DMS153 treated with DMSO at 0.1 percent for 48 hours (cell line): ENCODE results near the gene ZSWIM6.

ENCODE experiments used
- DNase-seq: peaks from one replicate; lab custom pipeline; 2025; ENCODE audit not compliant: unreplicated experiment; lab: John Stamatoyannopoulos, UW

Gene ZSWIM6

DNA sequence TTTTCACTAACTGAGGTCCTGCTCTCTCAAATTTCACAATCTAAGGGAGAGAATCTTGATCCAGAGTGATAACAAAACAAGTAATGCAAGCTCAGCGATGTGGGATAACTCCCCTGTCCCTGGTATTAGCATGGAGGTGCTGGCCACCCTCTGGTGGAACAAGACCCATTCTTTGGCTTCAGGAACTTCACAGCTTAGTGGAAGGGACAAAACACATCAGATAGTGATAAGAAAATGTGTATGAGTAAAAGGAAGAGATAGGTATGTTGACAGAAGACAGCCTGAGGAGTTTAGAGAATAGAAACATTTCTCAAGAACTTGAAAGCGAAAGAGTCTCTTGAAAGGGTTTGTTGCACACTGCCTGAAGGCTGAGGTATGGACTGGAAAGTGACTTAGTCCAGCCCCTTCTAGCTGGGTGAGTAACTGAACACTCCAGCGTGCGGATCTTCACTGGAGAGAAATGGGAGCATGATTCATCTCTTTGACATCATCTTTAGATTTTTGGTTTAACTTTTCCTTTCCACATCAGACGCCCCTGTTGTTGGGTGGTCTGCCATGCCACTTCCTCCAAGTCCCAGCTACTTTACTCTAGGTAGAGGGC lies 25.4 kb upstream of the ZSWIM6 start:
- no peak for DNase-seq

DNA sequence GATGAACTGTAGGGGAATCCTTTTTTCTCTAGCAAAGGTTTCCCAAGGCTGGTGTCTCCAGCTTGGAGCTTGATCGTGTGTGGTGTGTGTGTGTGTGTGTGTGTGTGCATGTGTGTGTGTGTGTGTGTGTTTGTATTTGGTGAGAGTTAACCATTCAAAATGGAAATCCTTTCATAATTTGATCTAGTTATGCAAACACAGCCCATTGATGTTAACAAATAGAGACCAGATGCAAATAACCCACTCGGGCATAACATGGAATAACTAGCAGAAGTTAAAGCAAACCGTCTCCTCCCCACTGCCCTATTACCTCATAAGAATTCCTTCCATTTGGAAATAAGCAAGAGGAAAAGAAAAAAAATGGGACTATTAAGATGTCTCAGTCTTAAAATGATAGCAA lies 24.9 kb upstream of the ZSWIM6 start:
- DNase-seq: no peak

DNA sequence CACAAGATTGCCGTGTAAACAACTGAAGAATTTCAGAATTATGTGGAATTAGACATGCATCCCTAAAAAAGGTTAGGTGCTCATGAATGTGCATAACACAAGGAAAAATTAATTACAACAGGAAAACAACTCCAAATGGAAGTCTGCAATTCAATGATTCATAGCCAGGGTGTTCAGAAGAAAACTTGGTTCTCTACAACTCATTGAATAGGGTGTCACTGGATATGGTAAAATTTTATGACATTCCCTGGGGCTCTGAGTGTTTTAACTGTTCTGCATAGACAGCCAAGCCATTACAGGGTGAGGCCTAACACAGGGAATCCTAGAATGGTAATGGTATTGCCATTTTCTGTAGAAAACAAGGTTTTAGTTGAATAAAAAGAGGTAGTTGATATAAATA lies 24.4 kb upstream of the ZSWIM6 start:
- no peak for DNase-seq

DNA sequence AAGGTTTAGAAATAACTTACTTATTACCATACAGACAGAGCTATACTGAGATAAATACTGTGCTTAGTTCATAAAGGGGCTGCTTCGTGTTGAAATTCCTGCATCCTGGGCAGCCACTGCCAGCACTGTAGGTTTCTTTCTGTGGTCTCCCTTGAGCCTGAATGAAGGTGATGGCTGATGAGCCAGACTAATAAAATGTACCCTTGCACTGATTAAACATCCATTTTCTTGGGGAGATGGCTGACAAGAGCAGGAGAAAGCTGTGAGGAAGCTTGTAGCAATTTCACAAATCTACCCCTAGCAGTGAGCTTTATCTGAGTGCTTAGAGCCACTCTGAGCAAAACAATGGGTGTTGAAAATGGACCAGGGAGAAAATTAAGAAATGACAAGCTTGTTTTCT lies 23.3 kb upstream of the ZSWIM6 start:
- DNase-seq: no peak

DNA sequence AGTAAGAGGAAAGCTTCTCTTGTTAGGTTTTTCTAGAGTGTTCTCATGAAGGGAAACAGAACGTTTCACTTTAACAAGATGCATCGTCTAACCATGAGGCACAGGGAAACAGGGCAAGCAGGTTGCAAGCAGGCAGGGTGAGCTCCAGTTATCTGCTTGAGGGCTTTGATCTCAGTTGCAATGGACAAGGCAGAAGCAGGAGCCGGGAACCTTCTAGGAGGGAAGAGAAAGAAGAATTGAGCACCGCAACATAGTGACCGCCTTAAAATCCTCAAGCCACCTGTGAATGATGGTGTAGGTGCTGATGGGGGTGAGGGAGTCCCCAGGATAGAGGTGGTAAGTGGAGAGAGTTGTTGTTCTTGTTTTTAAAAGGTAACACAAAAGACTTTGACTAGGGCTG lies 22.9 kb upstream of the ZSWIM6 start:
- DNase-seq: no peak

DNA sequence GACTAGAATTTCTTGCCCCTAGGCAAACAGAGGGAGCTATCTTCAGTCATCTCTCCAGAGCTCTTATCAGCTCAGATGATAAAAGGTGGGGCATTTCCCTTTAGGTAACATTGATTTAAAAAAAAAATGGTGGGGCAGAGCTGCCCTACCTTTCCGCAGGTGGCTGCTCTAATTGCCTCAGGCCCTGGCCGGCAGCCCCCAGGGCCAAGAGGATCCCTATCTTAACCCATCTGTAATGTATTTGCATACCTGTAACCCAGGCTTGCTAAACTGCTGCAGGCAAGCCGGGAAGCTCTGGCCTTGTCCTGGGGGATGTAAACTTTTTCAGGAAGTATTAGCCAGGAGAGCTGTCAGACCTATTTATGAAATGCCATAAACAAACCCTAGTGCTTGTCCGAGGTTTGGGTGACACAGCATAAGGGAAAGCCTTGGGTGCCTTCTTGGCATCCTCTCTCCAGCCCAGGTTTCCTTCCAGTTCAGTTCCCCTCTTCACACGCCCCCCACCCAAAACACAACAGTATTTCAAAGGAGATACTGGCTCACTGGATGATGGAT lies 20.9 kb upstream of the ZSWIM6 start:
- DNase-seq: no peak

DNA sequence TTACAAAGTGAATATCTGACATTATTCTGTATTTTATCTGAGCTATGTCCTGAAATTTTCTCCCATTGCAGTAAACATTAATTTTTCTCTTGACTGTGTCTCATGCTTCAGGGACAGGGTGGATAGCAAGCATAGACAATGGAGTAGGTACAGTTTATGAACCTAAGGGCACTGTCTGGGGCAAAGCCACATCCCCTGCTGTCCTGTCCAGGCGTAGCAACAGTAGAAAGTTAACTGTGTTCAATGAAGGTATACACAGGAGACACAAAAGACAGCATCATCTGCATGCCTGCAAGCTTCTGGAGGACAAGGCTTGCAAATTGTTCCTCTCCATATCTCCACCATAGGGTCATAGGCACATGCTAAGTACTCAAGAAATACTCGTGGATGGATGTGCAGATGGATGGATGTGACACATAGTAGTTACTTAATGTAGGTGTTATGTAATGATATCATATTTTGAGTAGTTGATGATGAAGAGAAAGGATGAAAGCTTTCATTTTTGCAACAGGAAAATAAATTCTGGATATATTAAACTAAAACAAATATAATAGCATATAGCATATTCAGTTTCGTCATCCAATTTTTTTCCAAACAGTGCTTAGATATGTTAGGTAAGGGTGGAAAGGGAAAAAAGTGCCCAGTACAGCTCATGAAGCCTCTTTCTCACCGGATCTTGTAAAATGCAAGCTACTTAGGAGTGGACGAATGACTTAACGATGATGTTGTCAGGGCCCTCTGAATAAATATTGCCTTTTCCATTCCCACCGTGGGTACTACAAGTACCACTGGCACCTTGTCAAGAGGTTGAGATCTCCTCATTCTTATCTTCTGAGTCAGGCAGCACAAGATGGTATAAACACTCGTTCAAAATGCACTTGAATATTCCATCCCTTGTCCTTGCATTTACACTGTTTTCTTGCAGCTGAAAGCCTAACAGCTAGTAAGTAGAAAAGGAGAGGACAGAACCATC lies 19.9 kb upstream of the ZSWIM6 start:
- no peak for DNase-seq

DNA sequence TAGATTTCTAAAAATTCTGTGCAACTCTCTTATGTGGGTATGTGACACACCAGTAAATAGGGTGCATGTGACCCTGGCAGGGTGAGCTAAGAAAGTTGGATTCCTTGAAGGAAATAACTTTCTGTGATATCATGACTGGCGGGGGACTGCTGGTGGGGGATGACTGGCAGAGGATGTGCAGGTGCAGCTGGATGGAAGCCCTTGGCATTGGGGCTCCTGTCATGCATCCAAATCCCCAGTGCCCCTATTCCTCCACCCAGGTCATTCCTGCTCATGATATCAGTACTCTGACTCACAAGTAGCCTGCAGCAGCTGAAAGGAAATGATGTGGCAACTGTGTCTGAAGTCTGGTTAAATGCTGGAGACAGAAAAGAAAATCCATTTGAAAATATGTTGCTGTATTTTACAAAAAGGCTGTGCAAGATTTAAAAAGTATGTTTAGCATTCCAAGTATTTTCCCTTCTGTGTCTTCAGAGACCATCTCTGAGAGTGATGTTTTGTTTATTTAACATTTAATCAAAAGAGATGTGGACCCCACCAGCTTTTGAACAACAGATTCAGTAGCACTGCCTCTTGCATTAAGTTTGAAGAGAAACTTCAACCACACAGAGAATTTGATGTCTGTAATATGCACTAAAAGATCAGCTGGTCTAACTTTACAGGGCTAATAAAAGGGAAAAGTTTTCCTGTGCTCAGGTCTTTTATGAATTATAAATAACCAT lies 17.9 kb upstream of the ZSWIM6 start:
- no peak for DNase-seq

DNA sequence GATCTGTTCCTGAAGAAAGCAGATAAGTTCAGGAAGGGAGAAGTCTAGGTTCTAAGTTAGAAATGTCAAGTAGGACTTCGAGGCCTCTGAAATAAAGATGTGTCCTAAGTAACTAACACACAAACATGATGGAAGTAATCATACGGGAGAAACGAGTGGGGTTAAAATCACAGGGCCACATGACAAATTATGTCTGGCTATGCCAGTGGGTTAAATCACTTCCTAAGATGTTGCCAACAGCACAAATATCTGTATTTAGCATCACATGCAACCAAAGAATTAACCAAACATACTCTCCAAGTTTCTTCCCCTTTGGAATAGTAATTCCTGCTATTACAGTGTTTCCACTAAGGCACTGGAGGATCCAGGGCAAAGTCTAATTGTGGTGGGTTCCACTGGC lies 13.7 kb upstream of the ZSWIM6 start:
- DNase-seq: no peak

DNA sequence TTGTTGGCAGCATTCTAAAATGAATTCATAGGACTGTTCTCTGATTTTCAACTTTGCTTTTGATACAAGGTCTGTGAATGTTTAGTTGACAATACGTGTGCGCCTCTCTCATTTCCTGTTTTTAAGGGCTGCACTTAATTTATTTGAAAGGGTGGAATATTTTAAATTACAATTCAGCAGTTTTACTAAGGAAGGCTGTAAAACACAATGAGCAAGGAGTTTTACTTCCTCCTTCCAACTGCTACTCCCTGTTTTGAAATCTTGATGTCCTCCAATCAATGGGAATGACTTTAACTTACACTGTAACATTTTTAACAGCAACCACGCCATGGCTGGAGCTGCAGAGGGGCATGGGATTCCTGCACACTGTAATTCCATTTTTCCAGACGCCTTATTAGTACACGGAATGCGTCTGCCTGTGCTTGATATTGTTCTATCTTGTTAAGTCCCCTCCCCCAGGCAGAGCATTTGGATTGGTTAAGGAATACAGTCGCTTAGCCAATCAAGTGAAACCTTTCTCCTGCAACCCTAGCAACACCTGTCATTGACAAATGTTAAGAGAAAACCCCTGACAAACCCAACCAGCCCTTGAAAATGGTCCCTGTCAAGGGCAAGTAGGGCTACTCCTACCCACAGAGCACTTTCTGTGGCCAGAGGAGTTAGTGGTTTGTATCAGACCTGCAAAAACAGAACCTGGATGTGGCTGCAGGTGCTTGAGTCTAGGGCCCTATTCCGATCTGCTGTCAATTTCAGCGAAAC lies 12.5 kb upstream of the ZSWIM6 start:
- no peak for DNase-seq

DNA sequence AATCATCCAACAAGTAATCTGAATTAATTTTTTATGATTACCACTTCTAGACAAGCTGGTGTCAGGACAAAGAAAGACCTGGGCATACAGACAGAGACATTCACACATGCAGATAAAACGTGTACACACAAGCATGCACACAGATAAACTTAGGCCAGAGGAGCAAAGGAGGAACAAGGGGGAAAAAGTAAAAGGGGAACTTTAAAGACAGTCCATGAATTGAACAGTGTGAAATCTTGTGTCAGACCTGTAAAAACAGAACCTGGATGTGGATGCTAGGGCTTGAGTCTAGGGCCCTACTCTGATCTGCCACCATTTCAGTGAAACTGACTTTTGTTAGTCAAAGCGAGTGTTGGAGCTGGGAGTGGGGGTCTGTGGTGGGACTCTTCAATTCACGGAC lies 11.2 kb upstream of the ZSWIM6 start:
- no peak for DNase-seq

DNA sequence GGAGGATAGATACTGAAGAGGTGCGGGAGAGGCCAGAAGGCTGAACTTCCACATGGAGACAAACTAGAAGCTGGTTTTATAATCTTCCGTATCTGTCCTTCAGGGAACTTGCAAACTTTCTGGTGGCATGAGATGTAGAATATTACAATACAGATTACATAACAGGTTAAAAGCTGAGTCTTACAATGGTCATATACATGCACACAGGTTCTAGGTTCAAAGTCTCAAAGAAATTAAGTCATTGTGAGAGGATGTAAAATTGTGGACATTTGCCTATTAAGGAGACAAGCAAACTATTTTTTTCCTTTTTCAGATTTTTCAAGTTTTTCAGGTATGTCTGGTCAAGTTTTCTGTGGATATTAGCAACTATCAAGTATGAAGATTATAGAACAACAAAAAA lies 10.4 kb upstream of the ZSWIM6 start:
- DNase-seq: no peak

DNA sequence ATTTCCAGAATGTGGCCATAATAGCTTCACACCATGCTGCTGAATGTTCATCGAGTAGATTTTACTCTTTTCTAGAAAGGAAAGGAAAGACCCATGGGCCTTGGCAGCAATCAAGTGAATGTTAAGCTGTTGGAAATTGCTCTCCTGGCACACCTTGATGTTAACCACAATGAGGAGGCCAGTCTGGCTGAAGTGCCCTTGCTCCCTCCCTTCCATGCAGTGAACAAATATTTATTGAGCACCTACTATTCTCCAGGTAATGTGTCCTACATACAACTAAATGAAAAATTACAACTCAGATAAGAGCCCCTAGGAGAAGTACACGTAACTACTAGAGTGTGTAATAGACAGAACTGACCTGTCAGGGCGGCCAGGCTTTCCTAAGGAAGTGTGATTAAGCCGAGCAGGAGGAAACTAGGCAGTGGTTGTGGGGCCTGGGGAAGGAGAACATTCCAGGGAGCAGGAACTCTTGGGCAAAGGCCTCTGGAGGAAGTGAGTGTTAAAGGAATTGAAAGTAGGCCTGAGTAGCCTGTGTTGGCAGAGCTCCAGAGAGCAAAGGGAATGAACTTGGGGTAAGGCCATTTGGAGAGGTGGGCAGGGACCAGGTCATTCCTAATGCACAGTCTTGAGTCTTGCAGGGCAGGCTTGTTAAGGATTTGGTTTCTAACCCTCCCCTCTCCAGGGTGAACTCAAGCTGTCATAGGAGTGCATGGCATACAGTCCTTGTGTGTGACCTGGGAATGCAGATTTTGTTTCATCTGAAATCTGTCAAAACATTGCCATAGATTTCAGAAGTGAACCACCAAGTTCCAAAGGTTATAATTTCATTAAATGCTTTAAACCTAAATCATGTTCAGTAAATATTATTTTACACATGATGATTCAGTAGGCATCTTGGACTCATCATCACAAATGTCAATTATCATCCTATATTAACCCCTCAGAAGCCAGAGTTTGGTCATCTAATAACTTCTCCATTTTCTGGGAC lies 9.0 kb upstream of the ZSWIM6 start:
- DNase-seq: no peak

DNA sequence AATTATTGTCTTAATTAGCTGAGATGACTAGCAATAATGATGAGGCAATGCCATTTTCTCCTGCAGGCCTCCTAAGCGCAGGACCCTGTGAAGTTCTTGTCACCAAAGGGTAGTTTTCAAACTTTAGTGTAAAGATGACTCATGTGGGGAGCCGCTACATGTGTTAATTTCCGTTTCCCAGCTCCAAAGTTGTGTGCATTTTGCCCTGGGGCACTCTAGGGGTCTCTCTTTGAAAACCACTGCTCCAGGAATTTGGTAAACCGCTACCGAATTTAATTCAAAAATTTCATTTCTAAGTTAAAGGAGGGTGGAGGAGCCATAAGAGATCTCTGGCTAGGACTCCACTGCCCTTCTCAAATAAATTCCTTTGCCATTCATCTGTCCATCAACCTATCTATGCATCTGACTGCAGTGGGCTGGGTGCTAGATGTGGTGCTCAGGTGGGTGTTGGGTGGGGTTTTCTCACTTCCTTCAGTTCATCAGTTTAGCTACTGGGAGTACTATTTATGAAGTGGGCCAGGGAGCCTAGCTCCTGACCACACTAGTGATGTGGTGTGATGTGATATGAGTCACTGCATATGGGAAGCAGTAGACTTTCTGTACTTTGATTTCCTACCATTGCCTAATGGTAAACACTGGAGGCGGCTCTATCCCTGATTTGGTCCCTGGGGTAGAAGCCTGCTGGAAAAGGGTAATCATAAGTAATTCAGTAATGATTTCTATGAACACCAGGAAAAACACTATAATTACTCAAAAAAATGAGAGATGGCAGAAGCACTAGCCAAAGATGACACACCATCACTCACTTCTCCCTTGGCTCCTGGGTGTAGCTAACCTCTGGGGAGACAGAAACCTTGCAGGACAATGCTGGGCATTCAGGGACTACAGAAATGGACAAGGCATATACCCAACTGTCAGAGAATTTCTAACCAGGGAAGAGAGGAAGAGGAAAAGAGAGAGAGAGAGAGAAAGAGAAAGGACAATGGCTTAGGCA lies 4.0 kb upstream of the ZSWIM6 start:
- no peak for DNase-seq

DNA sequence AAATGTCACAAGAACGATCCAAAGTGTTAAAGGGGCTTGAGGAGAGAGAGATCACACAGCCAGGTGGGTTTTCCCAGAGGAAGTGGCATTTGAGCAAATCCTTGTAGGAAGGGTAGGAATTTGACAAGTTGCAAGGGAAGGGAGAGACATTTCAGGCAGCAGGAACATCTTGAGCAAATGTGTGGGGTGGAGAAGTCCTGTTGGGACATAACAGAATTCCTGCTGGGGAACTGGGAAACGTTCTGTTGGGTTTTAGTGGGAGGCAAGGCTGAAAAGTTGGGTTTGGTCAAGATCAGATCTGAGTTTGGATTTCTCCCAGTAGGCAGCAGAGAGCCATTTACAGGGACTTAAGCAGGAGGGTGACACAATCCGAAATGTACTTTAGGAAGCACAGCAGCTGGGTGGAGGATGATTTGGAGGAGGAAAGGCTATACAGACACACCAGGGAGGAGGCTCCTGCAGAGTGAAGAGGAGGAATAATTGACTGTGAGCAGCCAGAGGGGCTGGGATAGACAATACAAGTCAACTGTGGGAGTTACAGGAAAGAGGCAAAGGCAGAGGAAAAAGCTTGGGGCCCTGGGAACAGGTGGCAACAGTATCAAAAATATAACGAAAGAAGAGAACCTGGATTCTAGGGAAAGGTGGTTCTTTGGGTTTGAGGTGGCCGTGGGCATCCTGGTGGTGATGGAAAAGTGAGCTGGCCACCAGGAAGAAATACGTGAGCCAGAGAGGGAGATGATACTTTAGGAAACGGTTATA lies 3.1 kb upstream of the ZSWIM6 start:
- no peak for DNase-seq

DNA sequence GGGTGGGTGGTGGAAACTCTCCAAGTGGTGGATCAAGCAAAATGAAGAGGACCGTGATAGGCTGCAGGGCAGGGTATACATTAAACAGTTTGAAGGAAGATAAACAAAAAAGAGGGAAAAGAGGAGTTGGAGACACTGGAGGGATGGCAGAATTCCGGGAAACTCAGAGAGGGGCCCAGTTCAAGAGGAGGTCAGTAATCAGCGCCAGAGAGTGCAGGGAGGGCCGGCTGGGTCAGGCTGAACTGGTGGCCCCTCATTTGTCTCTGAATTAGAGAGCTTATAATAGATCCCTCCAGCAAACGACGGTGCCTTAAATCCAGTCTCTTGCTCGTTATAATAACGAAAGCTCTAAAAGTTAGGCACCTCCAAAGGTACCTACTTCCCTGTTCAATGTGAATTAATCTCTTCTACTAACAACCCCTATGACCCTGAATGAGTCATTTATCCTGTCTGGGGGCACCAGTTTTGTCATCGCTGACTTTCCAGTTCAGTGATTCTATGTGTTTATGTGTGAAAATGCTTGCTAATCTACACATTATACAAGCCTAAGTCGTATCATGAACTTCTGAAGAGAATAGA lies 2.4 kb upstream of the ZSWIM6 start:
- no peak for DNase-seq

DNA sequence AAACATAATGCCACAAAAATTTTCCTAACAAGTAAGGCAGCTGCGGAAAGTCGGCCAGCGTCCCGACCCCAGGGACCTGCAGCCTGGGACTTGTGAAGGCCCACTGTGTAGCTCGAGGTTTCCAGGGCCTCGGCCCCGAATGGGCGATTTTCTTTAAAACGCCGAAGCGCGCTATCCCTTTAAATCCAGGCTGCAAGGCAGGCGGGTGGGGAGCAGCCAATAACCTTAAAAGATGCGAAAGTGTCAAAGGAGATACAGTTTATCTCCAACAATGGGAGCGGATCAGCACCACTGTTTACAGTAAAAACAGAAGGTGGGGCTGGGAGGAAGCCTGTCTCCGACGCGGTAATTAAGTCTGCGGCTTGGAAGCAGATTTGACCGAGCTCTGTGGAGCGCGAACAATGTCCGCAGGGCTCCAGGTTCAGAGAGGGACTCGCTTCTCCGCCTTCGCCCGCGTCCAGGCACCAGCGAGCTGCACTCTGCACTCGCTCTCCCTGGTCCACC lies 1.7 kb upstream of the ZSWIM6 start:
- DNase-seq: no peak
